H1 (cell line): Measurements from ENCODE around the gene PSMC3IP.

Experiments used
- BRCA1 ChIP-seq: IDR thresholded peaks from 2 replicates; pipeline ENCODE4 v1.6.1; 2012; ENCODE audit warnings: low read depth, low read length, improper control_type of control experiment
- CREB1 ChIP-seq: IDR thresholded peaks from 2 replicates; pipeline ENCODE4 v1.6.1; 2012; ENCODE audit warnings: inconsistent platforms
- GTF2F1 ChIP-seq: IDR thresholded peaks from 2 replicates; pipeline ENCODE4 v1.6.1; 2012; ENCODE audit warnings: low read depth, low read length, improper control_type of control experiment, borderline replicate concordance
- MAX ChIP-seq: IDR thresholded peaks from 2 replicates; pipeline ENCODE4 v1.6.1; 2012; ENCODE audit warnings: inconsistent platforms
- USF2 ChIP-seq: IDR thresholded peaks from 2 replicates; pipeline ENCODE4 v1.6.1; 2011; ENCODE audit warnings: low read length, improper control_type of control experiment

GRCh38 chr17:42564815-42565522 lies 12.6 kb downstream of the PSMC3IP start:
- TF ChIP-seq USF2 (no peak), MAX (no peak), CREB1 (no peak), GTF2F1 (no peak), BRCA1 (no peak)
